GM18519 (cell line): ENCODE results near the gene PTPRK.
"Not testable (repeated sequence)": the region's sequence is repeated elsewhere in the genome, so short reads cannot be mapped to it uniquely, and the experiment has no call there.

Experiments used
- ATAC-seq: cut with Tn5 transposase; IDR thresholded peaks from one replicate; pipeline ENCODE4 v1.9.1; 2021; ENCODE audit warnings: mild to moderate bottlenecking, moderate library complexity; ENCODE audit not compliant: unreplicated experiment, low FRiP score

Gene PTPRK

DNA sequence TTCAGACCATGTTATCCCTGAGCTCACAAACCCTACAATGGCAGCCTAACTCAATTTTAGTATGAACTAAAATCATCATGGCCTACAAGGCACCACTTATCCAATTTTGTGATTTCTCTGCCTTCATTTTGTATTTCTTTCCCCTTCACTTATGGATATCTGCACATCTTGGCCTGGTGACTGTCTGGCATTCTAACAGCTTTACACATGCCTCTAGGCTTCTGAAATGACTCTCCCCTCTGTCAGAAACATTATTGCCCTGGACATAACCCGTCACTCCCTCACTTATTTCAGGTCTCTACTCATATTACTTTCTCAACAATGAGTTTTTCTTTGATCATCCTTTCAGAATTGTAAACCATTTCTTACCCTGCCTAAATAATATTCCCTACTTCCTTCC is 530.3 kb downstream of the PTPRK start:
- no peak for ATAC-seq

DNA sequence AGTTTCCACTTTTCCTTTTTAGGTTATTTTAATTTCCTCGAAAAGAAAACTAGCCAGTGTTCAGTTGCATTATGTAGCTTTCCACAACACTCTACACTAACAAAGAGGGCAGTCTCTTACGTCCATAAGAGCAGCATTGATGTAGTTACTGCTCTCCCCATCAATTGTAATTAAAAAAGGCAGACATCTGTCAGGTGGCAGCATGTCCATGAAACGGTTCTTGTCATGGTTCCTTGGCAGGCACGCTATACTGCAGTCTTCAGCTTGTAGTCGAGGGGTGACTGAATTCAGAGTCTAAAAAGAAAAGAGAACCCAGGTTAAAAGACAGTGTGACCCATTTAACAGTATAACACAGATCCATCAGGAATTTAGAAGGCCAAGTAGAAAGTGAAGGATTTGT is 539.4 kb downstream of the PTPRK start:
- no peak for ATAC-seq

DNA sequence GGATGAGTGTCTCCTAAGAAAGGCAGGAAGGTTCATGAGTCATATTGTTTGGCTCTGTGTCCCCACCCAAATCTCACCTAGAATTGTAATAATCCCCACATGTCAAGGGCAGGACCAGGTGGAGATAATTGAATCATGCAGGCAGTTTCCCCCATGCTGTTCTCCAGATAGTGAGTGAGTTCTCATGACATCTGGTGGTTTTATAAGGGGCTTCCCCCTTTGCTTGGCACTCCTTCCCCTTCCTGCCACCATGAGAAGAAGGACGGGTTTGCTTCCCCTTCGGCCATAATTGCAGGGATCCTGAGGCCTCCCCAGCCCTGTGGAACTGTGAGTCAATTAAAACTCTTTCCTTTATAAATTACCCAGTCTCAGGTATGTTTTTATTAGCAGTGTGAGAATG is 542.2 kb downstream of the PTPRK start:
- not testable (repeated sequence) for ATAC-seq

DNA sequence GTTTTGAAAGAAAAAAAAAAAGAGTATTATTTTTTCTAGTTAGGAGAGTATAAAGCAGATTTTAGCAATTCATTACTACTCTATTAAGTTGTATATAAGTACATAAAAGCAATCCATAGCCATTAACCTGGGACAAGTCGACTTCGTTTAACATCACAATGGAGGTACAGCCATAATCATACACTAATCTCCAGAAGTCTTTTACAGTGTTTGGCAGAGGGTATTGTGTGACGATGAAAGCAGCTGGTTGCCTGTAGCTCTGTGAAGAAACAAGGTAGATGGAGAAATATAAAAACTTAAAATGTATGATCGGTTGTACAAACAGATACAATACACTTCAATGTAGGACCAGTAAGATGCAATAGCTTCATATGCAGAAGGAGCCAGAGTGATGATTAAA is 543.6 kb downstream of the PTPRK start:
- no peak for ATAC-seq

DNA sequence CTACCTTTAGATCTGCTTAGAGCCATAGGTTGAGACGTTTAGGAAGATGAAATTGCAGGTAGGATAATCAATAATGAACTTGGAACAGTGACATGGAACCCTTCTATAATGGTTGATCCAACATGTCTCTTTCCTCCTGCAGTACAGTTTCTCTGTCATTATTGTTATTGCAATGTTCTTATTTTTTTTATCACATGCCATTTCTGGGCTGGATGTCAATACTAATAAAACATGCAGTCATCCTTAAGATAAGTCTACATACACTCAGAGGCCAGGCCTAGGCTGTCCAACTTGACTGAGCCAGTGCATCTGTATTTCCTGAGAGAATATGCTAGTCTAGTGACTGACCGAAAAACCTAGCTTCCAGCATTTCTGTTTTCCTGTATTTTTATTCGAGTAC is 544.3 kb downstream of the PTPRK start:
- ATAC-seq = no peak

DNA sequence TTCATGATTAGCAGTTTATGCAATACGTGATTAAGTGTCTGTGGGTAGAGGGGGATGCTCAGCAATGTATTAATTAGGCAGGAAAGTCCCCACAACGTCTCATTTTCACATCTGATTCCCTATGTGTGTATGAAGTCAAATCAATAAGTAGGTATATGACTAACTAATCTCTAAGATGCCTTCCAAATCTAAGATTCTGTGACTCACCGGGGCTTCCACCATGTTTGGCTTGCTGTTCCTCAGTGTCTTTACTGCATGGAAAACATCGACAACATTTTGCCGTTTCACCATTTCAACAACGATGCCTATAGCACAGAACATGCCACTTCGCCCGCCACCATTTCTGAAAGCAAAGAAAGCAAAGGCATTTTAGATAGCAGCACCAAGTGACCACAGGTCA is 547.6 kb downstream of the PTPRK start:
- ATAC-seq = no peak

DNA sequence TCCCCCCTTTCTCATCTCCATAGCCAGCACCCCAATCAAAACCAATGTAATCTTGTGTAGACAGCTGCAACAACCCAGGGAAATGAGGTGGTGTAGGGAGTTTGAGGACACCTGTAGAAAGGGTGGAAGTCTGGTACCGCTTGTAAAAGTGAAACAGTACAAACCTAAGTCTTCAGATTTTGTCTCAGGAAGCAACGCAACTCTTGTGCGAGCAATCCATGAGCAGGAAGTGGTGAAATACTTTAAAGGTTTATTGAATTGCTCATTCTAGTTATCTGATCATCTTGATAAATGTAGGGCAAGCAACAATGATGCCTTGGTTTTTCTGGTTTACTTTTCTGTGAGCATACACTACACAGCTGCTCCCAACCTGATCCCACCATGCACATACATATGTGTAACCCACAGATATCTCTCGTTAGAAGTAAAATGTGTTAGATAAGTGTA is 548.4 kb downstream of the PTPRK start:
- ATAC-seq = no peak

DNA sequence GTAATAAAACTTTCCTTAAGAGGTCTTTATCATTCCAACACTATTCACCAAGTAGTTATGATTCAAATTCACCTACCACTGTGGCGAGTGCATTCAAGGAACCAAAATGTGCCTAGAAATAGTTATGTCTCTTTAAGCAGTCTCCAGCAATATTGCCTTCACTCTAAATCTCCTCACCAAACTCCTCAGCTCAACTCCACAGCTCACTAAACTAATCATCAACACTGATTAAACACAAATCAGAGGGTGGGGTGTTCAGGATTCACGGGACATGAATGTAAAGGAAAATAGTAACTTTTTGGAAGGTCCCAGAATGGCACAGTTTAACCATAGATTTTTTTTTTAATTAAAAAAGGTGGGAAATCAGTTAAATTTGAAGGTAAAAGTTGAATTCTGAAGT is 549.0 kb downstream of the PTPRK start:
- no peak for ATAC-seq

DNA sequence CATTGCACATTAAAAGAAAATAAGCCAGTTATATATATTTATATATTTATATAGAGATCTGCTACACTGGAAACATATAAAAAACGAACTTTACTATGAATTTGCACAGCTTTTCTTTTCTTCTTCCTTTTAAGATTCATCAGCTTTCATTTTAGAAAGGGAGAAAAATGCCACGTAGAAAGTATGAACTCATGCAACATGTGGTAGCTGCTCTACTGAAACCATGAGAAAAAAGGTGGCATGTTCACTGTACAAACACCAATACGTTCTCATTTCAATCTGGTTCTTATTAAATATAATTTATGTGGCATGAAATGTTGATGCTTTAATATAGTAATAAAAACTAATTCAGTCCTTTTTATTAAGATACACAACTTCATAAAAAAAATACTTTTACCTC is 550.7 kb downstream of the PTPRK start:
- ATAC-seq = no peak

DNA sequence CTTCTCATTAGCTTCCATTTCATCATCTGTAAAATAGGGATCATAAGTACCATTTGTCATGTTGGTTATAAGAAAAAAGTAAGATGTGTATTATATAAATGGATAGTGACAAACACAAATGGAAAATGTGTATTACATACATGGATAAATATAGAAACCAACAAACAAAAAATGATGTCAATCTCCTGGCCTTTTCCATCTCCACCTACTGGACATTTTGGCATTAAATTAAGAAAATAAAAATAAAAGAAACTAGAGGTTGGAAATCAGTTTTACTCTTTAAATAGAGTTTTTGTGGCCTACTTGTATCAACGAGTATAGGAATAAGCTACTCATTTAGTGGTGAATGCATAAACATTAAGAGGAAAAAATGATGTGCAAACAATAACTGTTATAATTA is 552.0 kb downstream of the PTPRK start:
- no peak for ATAC-seq

DNA sequence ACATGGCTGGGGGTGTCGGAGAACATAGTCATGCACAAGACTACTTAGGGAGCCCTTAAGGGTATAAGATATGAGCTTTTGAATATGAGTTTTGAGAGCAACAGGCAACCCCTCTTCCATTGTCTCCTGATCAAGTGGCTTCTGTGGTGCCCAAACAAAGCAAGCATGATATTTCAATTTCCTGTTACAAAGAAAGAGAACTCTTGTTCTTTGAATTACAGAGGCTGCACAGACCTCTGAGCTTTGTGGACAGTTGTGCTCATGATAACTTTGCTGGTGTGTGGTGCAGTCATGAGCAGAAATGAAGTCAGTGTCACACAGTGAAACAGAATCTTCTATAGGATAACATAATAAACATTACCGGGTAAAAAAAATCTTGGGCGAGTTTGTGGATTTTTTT is 552.7 kb downstream of the PTPRK start:
- ATAC-seq = no peak

DNA sequence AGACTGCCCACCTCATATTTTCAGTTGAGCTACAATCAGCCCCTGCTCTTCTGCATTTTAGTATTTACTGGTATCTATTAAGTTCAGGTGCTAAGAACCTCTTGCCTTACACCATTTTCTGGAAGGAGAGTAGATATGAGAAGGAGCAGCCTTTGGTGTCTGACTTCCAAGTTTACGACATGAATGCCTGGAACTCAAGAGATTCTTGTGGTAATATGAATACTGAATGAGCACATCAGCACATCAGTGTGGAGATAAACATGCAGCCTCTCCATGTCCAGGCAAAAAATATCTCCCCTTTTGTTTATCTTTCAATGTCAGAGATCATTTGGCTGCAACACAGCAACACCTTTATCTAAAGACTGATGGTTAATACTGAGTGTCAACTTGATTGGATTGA is 553.8 kb downstream of the PTPRK start:
- no peak for ATAC-seq

DNA sequence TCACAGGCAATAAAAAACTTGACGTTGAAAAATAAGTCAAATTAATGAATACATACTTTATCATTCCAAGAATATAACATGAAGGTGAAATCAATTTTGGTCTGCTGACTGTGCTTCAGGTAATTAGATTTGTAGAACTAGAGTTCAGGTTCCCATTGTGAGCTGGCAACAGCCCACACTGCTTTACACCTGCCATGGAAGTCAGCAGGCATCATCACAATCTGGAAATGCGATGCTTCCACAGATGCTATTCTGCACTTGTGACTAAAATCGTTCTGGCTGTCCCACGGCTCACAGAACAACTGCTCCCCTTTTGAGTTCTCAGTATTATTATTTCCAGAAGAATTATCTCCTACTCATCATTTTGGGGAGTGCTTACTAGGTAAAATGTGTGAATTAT is 556.9 kb downstream of the PTPRK start:
- ATAC-seq = no peak

DNA sequence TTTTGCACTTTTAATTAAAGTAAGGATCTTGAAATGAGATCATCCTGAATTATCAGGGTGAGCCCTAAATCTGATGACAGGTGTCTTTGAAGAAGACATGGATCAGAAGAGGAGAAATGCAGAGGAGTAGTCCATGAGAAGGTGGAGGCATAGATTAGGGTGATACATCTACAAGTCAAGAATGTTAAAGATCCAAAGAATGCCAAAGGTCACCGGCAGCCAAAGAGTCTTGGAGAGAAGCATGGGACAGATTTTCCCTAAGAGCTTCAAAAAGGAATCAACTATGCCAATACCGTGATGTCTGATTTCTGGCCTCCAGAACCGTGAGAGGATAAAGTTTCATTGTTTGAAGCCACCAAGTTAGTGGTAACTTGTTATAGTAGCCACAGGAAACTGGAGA is 560.5 kb downstream of the PTPRK start:
- ATAC-seq = no peak

DNA sequence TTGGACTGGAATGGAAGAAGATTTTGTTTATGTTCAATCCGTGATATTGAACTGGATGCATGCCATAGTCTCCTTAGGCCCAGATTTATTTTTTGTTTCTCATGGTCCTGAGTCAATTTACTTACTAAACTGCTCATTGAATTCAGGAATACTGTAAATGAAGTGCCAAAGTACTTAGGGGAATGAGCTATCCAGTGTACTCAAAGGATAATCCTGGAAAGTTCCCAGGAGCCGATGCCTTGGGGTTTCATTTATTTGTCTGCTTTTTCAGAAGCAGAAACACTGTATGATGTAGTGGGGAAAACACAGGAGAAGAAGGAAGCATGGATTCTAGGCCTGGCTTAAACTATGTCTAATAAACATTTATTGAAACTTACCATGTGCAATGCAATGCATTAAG is 563.4 kb downstream of the PTPRK start:
- no peak for ATAC-seq

DNA sequence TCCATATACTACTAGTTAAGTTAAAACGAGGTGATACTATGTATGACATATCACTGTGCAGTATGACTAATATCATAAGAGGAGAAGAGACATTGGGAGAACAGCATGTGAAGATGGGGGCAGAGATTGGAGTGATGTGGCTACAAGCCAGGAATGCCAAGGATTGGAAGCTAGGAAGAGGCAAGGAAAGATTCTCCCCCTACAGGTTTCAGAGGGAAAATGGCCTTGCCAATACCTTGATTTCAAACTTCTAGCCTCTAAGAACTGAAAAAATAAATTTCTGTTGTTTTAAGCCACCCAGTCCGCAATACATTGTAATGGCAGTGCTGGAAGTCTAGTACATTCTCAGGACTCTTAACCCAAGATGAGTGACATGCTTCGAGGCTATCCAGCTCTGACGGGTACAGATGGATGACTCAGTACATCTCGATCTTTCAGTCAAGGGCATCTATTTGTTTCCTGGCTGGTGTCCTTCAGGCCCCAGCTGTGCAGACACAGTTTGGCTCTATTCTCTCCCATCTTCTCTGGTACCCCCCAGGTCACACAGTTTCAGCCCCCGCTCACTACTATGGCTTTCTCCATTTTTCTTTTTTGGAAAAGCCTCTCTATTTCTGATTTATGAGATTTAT is 564.0 kb downstream of the PTPRK start:
- ATAC-seq = no peak

DNA sequence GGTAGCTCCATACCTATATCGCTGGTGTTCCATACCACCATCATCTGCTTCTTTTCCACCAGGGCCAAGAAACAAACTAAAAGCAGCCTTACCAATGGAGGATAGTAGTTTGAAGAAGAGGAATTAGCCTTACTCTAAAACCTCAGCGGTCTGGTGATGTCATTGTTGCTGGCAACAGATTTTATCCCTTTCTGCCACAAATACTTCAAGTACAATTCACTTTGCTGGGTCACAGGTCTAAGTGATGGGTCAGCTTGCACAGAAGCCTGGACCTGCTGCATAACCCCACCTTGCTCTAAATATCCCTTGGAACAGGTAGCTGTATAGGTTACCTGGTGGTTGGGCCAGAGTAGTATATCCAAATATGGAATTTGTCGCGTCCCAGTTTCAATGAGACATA is 566.3 kb downstream of the PTPRK start:
- no peak for ATAC-seq

DNA sequence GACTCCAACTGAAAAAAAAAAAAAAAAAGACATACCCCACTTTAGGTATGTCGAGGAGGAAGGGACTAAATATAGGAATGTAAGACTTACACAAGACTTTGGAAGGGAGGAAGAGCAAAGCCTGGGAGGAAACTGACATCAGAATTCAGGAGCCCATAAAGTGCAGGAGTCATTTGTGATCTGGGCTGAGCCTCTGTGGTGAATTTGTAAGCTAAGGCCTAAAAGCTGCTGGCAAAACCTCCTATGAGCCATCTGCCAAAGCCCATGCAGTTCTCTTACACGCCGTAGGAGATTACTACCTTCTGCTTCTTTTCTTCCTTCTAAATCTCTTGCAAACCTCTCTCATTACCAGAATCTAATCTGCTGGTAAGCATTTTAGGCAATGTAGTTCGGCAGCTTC is 567.6 kb downstream of the PTPRK start:
- no peak for ATAC-seq

DNA sequence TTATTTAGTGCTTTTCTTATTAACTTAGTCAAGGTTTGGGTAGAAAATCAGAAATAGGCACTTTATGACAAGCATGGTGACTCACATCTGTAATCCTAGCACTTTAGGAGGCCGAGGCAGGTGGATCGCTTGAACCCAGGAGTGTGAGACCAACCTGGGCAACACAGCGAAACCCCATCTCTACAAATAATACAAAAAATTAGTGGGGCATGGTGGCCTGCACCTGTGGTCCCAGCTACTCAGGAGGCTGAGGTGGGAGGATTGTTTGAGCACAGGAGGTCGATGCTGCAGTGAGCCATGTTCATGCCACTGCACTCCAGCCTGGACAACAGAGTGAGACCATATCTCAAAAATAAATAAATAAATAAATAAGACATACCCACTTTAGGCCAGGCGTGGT is 568.2 kb downstream of the PTPRK start:
- no peak for ATAC-seq

DNA sequence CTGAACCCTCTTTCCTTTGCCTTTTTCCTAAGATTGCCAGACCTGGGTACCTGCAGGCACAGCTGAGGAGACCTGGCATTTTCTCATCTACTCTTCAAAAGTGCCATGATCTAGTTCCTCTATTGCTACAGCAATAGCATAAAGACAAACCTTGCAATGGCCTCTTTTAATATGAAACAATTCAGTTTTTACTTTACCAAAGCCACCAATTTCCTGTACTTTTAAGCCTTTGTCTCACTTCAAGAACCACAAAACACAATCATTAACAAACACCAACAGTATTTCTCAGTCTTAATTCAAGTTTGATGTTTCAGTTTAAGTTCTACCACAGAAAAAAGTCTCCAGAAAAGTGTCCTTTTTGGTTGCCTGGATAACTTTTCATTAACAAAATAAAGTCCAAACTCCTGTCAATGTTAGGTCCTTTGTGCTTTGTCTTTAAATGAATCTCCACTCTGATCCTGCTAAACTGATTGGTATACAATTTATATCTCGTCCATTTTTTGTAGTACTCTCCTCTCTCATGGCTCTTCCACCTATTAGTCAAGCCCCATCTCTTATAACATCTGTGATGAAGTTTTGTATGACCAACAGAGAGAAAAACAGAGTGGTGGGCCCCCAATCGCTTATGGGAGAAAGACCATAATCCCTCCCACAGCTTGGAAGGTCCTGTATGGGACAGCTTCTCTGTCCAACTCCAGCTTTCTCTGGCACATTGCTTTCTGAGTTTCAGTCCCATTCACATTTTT is 569.1 kb downstream of the PTPRK start:
- no peak for ATAC-seq

DNA sequence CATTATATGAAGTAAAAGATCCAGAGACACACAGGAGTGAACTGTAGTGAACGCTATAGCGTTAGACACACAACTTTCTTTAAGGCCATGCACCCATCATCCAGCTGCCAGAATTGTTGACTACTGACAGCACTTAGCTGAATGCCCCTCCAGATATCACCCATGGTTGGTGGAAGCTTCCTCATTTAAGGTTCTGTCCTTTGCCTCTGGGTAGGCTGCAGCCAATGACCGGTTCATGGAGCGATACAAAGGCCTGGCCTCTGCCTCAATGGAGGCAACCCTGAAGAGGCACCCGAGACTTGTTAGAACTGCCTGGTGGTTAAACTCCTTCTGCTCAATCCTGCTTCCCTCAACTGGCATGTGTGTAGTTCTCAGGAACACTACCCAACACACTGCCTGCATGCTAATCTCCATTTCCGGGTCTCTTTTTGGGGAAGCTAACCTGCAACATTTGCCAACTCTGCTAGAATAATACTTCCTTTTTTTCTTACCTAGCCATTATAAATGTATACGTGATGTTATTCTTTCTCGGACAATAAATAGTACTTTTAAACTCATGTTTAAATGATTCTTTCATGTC is 569.7 kb downstream of the PTPRK start:
- ATAC-seq = no peak

DNA sequence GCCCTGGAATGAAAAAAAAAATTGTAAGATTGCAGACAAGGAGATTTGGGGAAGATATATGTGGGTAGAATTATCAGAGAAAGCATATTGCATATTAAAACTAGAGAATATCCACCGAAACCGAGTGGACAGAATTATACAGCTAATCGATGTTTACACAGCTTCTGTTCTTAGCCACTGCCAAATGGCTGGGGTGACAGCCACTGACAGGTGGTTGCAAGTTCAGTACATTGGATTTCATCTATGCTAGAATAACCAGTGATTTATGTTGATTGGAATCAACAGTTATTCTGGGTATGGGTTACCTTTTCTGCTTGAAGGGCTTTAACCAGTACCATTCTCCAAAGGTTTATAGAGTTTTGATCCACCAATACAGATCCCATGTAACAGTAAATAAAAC is 571.1 kb downstream of the PTPRK start:
- ATAC-seq = no peak
